Muscle of arm (tissue), 12 donors: ENCODE data around the gene DLX1. TPM values are rescaled to one million over a fixed set of nuclear protein-coding genes. Genes with fewer than 3 reads are reported as not detected.
A peak's percentile ranks its signal among the peaks of the same experiment; 100 is the strongest.
"Not testable (repeated sequence)": the region's sequence is repeated elsewhere in the genome, so short reads cannot be mapped to it uniquely, and the experiment has no call there.

Experiments
- DNase-seq: peaks from one replicate; pipeline ENCODE4 v3.0.0-alpha.2; 2013
- polyA plus RNA-seq, 12 donors: library from polyadenylated mRNA; unstranded; fragments of 120-200 nt; gene quantifications; one replicate each; pipeline ENCODE4 v1.2.1, GENCODE V29; 2013; ENCODE audit not compliant: insufficient read length in 12 of 12

Gene DLX1
- polyA plus RNA-seq, 12 donors, result 0.10 to 1.3 (median 0.22) TPM; not detected in 3

DNA sequence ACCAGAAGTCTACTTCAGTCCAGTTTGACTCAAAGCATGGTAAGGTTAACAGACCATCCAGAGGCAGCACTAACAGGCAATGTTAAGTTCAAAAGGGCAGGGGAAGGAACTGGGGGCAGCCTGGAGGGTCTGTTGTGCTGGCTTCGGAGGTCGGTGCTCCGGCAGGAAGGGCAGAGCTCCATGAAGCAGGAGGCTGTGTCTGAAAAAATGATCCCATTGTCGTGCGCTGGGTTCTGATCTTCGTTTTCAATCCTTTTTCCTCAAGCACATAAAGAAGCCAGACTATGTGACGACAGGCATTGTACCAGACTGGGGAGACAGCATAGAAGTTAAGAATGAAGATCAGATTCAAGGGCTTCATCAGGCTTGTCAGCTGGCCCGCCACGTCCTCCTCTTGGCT is 21.9 kb upstream of the DLX1 start:
- DNase-seq, result no peak

DNA sequence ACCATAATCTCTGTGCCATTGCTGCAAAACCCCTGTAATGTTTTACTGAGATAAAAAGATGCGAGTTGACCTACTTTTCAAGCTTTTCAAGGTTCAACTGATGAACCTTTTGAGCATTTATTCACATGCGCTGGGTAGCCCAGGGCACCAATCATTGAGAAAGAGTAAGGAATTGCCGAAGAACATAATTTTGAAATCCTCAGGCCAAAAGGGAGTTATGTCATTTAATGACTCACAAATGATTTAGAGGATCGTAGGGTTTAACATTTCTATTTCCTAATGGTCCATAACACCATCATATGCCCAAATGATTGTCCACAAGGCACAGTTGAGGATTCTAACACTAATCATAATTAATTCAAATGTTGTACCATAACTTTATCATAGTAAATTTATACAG is 20.2 kb upstream of the DLX1 start:
- no peak for DNase-seq

DNA sequence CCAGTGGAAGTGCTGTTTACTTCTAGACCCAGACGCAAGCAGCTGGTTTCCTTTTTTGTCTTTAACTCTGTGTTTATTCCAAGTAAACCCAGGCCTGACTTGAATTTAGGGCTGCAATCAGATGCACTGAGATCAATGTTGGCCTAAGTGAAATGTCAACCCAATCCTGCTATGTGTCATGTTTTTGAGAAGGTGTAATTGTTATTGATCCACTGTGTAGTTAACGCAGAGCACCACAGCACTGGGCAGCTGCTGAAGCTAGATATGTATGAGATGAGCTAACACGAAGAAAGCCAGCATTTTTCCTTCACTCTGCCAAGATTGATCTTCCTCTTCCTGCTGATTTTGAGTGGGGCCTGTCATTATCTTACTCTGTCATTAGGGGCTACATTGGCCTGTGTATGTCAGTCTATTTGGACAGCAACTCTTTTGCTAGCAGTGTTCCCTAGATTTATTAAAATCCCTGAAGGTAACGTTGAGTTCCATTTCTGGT is 18.9 kb upstream of the DLX1 start:
- DNase-seq, result no peak

DNA sequence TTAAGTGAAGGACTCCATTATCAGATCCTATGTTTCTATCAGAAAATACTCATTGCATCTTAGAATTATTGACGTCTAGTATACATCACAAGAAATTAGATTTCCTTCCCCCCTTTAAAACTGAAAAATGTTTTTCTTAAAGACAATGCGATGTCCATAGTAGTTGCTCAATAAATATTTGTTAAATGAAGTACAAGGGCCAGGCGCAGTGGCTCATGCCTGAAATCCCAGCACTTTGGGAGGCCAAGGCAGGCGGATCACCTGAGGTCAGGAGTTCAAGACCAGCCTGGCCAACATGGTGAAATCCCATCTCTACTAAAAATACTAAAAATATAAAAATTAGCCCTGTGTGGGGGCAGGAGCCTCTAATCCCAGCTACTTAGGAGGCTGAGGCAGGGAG is 17.4 kb upstream of the DLX1 start:
- not testable (repeated sequence) for DNase-seq

DNA sequence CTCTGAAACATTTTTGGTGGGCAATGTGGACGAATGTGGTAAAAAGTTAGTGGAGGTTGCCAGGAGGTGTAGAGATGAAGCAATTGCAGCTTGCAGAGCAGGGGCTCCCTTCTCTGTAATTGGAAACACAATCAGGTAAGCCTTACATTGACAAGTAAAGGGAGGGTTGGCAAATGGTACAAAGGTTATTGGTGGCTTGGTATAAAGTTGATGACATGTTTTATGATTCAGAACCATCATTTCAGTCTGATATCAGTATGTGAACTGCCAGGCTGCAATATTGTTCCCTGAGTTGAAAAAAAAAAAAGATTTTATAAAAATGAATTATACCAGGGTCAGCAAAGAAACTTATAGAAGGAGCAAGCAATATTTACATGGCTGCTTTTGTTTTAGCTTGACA is 14.4 kb upstream of the DLX1 start:
- DNase-seq, result no peak

DNA sequence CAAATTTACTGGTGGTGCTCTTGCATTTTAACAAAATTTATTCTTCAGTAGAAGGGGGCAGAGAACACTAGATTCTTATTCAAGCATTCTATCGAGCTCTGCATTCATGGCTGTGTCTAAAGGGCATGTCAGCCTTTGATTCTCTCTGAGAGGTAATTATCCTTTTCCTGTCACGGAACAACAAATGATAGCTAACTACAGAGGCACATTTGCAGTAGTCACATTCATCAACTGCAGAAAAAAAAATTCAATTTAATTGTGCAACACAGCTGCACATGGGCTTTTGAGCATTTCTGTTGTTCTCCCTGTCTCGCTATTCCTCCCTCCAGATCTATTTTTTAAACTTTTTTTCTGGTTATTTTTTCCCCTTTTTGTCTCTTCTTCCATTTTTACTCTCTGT is 13.0 kb upstream of the DLX1 start:
- no peak for DNase-seq

DNA sequence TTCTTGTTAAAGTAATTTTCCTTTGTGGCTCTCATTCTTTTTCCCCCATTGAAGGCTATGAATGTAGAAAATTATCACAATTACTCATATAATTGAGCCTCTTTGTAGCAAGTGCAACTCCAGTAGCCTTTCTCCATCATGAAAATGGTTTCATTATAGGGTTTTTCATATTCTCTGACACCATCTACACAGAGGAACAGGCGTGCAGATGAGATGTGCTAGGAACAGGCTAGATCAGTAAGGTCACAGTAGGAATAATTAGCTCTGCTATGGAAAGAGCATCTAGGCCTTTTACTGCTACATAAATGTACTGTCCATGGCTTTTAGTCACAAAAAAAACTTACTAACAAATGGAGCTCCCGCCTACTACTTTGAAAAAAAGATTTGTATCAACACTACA is 12.6 kb upstream of the DLX1 start:
- DNase-seq, result no peak

DNA sequence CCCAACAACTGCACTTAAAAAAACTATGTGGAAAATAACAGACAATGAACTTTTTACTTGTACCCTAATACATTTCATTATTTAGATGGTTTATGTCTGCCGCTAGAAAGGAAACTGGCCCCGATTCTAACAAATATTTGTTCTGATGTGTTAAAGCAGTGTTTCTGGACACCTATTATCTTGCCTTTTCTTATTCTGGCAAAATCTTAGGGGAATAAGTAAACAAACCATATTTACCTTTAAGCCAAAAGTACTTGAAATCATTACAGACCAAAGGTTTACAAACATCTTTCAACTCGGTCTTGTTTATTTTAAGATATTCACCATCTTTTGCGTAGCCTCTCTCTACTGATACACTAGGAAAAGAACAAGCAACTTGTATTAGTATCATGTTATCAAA is 11.8 kb upstream of the DLX1 start:
- no peak for DNase-seq

DNA sequence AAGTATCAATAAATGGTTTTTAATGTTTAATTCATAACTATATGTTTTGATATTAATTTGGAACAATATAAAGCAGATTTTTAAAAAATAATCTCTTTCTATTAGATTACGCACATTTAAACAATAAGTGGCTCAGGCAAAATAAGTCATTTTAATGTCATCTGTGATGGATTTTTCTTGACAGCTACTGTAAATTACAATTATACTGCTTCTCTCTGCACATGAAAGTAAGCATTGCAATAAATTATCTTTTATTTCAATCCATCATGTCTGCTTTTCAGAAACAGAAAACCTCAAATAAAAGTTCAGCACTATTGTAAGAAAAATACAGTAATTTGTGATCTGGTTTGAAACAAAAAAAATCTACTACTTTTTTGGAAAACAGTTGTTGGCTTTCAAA is 11.1 kb upstream of the DLX1 start:
- no peak for DNase-seq

DNA sequence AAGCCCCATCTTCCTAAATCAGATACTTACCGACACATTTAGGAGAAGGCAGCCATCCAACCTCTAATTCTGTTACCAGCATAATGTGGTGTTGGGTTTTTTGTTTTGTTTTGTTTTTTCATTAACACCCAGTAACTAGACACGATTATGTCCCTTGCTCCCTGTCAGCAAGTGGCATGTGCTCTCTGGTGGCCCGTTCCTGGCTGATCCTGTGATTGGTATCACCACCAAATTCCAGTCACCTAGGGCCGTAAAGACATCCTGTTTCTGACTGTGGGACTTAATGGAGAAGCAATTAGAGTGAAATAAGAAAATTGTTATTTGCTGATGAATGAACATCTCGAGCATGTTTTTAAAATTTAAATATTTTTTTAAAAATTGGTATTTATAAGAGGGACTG is 5.9 kb upstream of the DLX1 start:
- DNase-seq, result no peak

DNA sequence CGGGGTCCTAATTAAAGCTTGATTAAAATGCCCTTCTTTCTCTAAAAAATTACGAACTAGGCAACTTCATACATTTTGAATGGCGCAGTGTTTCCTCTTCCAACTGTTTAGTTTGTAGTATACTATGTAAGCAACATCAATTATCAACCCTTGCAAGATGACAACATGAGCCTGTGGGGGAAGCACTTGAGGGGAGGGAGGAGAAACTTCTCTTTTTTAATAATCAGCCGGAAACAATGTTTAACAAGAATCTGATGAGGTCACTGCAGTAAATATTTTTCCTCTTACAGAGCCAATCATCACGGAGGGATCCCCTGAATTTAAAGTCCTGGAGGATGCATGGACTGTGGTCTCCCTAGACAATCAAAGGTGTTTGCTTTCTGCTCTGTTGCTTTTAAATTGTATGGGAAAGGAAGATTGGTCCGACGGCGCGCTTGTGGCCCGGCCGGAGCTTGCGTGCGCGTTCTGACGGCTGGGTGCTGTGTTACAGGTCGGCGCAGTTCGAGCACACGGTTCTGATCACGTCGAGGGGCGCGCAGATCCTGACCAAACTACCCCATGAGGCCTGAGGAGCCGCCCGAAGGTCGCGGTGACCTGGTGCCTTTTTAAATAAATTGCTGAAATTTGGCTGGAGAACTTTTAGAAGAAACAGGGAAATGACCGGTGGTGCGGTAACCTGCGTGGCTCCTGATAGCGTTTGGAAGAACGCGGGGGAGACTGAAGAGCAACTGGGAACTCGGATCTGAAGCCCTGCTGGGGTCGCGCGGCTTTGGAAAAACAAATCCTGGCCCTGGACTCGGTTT is 5.3 kb upstream of the DLX1 start:
- DNase-seq, result no peak

DNA sequence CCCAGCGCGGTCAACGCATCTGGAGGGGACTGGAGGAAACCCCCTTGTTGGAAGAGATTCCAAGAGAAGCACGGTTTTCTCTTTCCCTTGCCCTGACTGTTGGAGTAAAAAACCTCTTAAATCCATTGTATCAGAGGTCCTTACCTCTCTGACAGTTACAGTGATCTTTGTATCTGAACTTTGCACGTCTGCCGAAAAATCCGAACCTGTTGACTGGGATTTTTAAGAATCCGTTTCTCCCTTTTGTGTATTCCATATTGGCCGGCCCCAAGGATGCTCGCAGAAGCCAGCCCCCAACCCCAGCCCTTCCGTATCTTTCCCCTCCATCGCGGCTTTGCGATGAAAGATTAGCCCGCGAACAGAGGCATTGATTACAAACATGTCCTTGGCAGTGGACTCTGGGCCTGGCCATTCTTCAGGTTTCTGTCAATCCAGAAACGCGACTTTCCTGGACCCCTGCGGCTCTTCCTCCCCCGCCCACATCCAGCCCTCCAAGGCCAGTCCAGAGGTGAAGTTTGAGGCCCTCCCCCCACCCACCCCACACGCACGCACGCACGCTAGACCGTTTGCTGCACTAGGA is 4.6 kb upstream of the DLX1 start:
- no peak for DNase-seq

DNA sequence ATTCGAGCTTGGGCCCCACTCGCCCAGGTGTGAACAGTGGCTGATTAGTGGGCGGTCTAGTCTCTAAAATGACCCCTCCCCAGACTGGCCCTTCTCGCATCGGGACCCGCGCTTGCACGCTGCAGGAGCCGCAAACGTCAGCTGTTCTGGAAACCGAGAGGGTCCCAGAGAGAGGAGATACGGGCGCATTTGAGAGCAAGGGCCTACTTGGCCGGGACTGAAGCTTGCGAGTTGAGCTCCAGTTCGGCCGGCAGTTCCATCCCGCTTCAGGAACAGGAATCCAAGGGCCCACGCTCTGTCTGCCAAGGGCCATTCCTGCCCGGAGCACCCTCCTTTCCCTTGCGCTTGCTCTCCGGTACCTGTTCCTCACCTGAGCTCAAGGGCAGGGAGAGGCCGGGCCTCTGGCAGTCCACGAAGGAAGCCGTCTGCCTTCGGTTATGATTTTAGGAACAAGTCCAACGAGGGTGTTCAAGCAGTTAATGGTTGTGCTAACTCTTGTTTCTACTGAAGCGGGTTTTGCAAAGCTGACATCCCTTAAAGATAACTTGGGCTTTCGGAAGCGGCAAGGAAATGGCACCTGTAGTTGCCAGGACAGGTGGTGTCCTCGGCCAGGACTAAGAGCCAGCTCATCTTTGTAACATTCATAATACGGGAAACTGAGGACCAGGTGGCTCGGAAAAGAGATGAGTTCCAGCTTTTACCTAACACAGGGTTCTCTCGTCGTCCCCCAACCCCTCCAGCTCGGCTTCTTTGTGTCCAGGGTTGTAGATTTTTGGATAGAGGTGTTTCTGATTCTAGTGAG is 3.9 kb upstream of the DLX1 start:
- no peak for DNase-seq

DNA sequence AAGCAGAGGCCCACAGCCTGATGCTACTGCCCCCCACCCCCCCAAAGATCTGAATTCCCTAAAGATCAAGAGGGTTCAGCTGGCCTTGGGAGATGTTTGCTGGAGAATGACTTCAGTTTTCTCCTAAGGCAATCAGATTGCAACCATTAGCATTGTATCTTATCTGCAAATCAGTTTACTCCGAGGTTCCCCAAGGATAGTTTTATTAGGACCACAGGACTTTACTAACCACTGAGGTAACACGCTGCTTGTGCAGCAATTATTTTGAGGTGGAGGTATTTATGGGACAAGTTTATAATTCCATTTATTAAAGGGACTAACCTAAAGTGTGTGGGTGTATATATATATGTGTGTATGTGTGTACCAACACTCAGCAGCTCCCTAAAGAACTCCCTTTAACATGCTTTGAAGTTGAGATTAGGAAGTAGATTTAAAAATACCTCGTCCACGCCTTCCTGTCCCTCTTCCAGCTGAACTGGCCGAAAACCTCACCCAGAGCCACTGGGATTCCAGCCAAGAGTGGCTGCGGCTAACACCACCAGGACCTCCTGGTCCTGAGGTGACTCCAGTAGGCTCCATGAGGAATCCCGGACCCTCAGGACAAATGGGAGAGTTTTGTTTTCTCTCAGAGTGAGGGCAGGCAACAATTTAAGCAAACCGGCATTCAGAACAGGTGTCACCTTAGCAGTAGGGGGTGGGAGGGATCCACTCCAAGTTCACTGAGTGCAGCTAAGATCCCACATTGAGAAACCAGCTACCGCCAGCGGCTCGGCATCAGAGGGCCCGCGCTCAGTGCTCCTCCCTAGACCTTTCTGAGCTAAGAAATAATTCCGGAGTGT is 3.0 kb upstream of the DLX1 start:
- no peak for DNase-seq

DNA sequence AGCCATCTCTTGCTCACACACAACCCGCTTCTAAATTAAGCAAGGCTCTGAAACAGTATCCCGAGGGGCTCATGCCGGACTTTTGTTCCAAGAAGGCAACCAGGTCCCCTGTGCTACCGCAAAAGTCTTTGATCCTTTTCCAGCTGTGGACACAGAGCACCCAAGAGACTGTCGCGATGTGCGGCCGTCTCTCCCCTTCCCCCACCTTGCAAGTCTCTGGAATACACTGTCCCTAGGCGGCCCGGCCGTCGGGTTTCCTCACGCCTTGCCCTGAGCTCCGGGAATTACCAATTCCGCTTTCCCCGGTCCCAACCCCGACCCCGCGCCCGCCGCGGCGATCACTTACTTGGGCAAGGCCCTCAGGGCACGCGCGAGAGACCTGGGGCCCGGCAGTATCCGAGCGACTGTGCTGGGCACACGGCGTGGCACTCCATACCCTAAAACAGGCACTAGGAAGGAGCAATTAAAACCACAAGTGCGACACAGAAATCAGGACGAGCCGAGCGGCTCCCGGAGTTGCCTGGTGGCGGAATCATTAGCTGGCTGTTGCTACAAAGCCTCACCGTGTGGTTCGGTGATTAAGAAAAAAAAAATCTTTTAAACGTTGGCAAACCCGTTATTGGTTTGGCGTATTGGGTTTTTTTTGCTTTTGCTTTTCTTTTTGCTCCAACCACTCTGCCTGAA is 2.2 kb upstream of the DLX1 start:
- no peak for DNase-seq

DNA sequence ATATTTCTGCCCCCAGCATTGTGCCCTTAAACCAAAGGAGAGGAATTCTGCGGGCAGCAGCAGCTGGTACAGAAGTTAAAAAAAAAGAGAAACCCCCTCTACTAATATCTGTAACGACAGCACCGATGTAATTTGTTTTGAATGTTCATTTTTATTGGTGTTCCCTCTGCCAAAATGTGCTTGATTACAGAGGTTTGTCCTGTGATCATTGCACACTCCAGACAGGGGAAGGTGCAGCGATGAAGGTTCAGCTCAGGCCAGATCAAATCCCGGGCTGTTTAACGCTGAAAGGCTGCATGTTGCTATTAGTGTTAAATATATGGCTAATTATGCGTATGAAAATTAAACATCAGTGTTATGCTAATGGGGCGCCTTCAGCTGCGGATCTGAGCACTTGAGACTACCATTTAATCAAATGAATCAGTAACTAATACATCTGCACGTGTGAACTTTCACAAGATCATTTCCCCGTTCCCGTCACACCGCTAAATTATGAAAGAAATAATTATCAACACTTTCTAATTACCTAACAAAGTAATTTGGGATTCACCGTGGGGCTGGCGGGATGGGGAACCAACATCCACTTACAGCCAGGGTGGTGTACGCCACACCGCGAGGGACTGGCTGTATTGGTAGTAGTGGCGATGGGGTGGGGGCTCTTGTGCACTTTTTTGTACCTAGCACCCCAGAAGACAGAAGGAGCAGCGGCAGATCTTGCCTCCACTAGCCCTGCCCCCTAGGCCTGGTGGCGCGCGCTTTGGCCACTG is 1.5 kb upstream of the DLX1 start:
- DNase-seq, result no peak

DNA sequence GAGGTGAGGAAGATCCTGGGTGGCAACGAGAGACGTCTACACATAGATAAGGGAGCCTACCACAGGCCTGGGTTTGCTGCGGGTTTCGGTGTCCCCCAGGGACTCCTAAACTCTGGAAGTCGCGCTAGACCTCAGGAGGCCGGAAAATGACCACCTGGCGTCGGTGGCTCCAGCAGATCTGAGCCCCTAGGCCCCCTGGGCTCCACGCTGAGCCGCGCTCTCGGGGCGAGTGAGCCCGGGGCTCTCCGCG is 987 bp upstream of the DLX1 start:
- no peak for DNase-seq

DNA sequence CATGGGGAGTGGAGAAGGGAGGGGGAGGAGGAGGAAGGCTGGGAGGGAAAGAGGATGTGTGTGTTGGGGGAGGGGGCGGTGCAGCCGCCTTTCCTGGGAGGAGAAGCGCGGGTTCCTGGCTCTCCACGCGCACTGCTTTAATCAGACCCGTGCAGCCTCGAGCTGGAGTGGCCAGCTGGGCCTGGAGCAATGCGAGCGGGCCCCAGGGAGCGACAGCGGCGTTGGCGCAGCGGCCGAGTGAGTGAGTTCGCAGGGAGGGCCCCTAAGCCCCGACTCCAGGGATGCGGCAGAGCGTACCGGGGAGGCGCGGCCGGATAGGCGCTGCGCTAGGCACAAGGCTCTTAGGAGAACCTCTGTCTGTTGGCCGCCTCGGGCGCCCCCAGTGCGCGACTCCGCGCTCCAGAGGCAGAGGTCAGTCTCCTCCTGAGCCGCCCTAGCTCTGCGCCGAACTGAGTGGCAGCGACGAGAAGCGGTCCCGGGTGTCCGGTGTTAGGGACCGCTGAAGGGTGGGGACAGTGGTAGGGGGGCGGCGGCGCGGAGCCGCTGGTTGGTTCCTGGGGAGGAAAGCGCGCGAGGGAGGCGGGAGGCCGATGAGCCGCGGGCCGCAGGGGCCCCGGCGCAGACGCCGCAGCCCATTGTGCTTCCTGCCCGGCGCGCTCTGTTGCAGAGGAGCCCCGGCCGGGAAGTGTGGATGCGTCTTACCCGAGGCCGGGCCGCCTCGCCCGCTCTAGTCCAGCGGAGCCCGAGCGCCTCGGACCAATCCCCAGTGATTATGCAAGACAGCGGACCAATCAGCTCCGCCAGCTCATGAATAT is 455 bp upstream of the DLX1 start:
- DNase-seq, result peak; percentile 74

DNA sequence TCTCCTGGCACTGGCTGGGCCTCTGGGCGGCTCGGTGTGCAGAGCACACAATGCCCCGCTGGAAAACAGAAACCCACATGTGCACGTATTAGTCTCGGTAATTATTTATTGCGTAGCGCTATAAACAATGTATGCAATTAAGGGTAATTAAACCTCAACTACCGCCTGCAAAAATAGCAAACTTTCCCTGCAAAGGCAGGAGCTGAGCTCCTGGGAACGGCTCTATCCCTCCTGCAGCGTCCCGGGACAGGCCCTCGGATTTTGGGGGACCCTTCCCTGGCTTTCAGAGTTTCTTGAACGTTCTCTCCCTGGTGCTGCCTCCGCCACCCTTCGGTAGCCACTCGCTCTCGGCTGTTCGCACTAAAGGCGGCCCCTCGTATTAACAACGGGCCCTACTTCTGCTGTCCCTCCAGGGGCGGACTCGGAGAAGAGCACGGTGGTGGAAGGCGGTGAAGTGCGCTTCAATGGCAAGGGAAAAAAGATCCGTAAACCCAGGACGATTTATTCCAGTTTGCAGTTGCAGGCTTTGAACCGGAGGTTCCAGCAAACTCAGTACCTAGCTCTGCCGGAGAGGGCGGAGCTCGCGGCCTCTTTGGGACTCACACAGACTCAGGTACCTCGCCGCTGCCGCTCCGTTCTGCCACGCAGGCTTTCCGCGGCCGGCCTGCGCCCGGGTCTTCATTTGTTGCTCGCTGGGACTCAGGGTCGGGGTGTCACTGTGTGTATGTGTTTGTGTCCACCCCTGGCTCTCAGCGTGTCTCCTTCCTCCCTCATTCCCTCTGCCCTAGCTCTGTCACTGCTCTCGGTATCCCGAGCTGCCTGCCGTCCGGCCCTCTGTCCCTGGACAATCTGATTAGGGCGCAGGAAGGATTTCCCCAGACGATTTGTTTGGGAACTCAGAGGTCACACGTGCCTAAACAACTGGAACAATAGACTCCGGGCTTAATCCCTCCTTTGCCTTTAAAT is 1.2 kb downstream of the DLX1 start:
- DNase-seq, result no peak
